ENCODE data around the gene CROCC2.

Gene CROCC2

DNA sequence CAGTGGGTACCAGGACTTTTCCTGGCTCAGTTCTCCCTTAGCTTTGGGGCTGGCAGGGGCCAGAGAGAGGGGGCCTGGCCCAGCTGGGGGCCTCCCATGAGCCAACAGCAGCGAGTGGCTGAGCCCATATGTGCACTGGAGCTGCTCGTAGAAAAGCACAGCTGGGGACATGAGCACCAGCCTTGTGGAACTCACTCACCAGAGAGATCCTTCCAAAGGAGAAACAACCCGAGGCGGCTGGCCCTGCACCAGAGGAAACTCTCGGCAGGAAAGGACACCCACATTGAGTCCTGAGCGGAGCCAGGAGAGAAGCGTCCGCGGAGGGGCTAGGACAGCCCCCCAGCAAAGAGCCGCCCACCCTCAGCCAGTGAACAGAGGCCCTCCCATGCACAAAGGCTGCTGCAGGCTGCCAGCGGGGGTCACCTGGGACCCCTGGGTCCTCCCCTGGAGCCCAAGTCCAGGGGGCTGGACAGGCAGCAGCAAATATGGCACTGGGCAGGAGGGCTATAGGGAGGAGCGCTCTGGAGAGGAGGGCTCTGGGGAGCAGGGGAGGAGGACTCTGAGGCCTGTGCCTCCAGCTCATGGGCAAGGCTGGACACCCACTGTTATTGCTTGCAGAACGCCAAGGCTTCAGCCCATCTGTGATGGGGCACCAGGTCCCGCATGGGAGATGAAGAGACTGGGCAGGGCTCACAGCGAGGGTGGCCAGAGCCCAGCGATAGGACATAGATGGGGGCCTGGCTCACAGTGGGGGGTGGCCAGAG, 50.2 kb downstream of the CROCC2 start:
- DNase-seq (ENCODE audit: low spot score), result no peak

DNA sequence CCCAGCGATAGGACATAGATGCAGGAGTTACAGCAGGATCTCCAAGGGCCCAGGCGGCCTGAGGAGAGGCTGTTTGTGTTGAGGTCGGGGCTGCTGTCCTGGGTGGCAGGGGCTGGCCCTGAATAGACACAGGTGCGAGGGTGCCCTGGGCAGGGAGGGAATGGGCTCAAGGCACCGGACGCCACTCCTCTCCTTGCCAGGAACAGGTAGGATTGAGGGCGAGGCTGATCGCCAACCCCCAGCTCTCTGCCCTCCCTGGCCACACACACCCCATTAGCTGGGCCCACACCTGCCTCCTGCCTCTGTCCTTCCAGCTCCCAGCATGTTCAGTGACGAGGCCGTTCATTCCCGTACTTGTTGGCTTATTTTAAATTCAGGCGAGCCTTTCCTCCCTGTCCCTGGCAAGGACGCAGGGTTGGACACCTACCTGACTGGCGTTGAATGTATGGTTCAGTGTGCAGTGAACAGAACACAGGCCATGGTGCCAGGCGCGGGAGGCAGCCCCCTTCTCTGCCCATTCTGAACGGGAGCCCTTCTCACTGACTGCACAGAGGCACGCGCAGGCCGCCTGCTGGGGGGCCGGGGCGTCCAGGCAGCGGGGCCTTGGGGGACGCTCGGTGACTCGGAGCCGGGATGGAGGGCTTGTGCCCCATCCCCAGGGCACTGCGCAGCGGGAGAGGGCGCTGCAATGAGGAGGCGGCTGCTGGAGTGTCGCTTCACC, 51.0 kb downstream of the CROCC2 start:
- no peak for DNase-seq (ENCODE audit: low spot score)

DNA sequence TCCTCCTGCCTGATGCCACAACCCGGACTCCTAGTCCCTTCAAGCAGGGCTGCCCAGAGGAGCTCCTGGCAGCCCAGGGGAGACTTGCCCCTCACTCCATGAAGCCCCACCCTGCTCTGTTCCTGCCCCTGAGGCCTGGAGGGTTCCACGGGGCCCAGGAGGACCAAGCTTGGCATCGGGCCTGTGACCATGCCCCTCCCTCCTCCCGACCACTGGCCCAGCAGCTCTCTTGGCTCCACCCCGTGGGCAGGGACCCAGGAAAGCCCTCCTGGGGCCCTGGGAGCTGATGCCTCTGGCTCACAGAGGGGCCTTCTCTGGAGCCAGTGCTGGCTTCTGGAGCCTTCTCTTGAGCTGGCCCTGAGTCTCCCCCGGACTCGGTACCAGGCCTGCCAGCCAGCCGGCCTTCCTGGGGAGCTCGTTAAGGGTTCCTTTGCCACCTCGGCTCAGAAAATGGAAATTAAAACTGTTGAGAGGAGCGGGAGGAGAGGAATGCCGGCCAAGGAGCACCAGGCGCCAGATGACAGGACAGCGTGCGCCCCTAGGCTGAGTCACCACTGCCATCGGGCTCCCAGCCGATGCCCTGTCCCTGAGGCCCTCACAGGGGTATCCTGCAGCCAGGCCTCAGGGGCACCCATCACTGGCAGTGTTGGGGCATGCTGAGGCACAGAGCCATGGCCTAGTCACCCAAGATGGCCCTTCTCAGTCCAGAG, 51.7 kb downstream of the CROCC2 start:
- DNase-seq (ENCODE audit: low spot score), result no peak

DNA sequence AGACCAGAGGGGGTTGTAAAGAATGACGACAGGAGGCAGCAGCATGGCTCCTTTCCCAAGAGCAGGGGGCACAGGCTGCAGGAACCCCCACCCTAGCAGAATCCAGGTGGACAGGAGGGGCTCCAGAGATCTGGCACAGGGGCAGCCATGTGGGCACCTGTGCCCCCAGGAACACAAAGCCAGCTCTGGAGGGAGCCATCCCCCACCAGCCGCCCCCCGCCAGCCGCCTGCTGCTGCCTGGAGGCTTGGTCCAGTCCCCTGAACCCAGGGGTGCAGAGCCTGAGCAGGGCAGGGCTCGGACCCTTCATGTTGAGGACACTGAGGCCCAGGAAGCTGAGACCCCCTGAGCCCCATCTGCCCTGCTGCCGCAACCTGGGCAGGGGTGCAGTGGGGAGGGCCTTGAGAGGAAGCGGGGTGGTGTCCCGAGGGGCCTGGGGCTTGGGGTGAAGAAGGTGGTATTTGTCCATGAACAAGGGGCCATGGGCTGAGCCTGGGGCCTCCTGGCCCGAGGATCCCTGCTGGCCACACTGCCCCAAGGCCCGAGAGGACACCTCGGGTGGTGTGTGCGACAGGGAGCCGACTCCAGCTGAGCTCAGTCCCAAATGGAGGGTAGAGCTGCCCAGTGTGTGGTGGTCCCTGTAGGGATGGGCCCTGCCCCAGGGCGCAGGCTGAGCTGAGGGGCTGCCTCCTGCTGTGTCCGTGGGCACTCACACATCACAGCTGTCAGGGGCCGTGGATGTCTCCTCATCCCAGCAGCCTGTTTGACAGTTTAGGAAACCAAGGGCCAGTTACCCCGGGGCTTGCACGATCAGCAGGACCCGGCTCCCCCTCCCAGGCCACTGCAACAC, 52.5 kb downstream of the CROCC2 start:
- DNase-seq (ENCODE audit: low spot score), result no peak

DNA sequence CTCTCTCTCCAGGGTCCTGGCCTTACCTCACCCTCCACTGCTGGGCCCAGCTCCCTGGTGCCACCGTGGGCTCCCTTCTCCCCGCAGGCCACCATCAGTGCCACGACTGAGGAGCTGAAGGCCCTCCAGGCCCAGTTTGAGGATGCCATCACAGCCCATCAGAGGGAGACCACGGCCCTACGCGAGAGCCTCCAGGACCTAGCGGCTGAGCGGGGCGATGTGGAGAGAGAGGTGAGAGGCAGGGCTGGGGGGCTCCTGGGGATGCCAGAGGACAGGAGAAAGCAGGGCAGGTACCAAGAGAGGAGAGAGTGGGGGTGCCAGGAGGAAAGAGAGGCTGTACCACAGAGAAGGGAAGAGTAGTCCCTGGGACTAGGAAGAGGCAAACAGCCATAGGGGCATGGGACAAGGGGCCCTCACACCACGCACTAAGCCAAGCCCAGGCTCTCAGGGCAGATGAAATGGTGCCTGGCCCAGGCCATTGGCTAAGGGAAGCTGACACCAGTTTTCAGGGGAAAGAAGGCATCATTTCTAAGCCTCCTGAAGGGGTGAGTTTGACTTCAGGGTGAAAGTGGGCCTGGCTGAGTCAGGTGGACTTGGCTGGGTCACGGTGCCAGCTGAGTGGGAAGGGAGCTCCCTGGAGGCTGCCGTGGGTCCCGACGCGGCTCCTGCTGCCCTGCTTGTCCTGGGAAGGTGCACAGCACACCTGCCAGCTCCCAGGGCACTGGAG, 53.2 kb downstream of the CROCC2 start:
- DNase-seq (ENCODE audit: low spot score), result no peak

DNA sequence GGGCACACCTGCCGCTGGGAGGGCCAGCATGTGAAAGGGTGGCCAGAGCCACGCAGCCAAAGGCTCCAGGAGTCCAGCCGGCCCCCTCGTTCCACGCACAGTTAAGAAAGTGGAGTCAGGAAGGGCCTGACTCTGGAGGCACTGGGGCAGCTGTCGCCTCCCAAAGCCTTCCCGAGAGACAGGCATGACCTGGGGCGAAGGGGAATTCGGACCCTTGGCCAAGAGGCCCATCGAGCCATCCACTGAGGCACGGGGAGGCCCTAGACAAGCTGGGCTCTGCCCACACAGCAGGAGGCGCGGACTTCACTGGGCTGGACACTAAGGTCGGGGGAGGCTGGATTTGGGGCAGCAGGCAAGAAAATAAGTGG, 53.8 kb downstream of the CROCC2 start:
- no peak for DNase-seq (ENCODE audit: low spot score)

DNA sequence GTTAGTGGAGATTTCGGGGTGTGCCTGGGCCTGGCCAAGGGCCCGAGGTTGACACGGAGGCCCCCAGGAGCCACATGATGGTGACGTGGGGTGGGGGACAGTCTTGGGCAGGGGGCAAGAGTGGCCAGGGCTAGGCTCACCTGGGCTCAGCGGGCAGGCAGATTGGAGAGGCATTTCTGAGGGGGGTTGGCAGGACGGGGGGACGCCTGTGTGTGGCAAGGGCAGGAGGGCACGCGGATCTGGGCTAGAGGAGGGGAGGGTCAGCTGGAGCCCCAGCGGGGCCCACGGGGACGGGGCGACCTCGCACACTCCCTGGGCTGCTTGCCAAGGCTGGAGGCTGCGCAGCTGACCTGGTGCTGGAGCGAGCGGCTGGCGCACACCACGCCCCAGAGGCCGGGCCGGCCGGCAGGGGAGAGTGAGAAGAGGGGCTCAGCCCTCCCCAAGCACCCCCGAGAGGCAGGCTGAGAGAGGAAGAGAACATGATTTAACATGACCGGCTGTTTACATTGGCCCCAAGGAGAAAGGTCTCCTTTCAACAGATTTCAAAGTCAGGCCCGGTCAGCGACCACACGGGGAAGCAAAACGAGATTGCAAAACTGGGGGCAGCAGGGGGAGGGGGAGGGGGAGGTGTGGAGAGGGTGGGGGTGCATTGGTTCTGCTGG, 54.3 kb downstream of the CROCC2 start:
- peak; percentile 75 for DNase-seq (ENCODE audit: low spot score)

DNA sequence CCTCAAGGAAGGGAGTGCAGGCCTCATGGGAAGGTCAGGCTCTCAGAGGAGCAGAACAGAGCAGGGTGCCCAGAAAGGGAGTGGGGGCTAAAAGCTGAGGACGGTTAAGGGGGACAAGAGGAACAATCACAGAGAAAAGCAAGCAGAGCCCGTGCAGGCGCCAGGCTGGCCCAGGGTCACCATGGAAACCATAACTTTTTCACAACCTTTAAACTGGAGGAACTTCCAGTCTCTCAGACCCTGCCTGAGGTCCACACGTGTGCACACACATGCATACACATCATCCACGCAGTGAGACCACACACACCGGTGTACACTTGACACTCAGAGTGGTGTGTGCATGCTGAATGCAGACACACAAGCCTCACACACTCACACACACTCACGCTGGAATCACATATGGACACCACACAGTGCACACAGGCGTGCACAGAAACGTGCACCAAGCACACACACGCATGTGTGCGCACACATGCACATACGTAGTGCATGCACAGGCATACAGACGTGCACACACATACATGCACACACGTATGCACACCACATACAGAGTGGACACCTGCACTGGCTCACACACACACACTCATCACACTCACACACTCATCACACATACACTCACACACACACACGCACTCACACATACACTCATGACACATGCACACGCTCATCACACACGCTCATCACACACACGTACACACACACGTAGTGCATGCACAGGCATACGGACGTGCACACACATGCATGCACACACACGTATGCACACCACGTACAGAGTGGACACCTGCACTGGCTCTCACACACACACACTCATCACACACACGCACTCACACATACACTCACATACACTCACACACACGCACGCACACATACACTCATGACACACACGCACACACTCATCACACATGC, 55.1 kb downstream of the CROCC2 start:
- DNase-seq (ENCODE audit: low spot score), result no peak

DNA sequence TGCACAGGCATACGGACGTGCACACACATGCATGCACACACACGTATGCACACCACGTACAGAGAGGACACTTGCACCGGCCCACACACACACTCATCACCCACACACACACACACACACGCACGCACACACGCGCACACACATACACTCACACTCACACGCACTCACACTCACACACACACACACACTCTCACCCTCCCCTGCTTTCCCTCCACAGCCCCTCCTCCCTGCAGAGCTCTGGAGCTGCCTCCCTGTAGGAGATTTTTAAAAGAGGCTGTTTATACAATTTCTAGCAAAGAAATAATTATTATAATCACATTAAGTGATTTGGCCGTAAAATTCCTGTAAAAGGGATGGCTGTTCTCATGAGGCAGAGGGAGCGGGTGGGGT, 55.8 kb downstream of the CROCC2 start:
- no peak for DNase-seq (ENCODE audit: low spot score)

DNA sequence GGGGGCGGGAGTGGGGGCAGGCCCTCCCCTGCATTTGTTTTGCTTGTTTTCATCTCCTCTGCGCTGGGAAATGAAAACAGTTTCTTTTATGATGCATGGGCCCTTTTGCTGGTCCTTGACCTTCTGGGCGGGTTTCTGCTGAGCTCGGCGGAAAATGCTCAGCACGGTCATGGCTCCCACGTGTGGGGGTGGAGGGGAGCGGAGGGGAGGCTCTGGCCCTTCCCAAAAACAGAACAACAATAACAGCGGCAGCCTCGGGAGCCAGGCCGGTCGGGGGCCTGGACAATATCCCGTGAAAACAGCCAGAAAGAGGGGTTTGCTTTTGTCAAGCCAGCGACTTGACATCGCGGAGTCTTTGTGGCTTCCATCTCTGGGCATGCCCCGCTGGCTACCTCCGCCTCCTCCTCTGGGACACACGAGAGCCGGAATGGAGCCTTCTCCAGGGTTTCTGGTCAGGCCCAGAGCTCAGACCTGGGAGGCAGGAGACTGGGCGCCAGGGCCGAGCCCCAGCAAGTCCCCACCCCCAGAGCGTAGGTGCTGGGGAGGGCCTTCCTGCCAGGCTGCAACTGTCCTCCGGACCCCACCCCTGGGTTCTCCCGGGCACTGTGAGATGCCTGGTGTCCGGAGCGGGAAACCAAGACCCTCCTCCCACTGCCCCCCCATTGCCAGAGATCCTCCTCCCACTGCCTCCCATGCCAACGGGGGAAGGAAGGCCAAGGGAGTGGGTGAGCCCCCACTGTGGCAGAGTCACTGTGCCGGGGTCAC, 56.3 kb downstream of the CROCC2 start:
- DNase-seq (ENCODE audit: low spot score), result no peak

DNA sequence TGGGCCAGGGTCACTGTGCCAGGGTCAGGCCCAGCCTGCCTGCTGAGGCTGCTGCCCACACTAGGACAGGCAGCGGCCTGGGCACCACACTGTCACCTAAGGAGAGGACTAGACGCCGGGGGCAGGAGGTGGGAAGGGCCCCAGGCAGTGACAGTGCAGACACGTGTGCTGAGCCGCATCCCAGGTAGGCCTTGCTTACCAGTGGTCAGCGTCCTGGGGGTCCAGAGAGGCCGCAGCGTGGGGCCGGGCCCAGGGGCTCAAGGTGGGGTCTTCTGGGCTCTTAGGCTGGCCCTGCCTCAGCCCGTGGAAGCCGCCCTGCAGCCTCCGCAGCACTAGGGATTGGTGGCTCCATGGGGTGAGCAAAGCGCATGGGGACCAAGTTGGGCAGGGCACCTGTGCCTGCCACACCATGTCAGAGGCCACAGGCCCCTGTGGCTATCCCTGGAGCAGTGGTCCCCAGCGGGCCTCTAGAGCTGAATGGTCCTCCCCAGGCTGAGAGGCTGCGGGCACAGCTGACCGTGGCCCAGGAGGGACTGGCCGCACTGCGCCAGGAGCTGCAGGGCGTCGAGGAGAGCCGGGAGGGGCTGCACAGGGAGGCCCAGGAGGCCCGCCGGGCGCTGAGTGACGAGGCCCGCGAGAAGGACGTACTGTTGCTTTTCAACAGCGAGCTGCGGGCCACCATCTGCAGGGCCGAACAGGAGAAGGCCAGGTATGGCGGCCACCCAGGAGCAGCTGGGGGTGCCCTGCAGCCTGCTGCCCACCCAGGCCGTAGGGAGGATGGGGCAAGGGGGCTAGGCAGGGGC, 57.1 kb downstream of the CROCC2 start:
- DNase-seq (ENCODE audit: low spot score), result no peak

DNA sequence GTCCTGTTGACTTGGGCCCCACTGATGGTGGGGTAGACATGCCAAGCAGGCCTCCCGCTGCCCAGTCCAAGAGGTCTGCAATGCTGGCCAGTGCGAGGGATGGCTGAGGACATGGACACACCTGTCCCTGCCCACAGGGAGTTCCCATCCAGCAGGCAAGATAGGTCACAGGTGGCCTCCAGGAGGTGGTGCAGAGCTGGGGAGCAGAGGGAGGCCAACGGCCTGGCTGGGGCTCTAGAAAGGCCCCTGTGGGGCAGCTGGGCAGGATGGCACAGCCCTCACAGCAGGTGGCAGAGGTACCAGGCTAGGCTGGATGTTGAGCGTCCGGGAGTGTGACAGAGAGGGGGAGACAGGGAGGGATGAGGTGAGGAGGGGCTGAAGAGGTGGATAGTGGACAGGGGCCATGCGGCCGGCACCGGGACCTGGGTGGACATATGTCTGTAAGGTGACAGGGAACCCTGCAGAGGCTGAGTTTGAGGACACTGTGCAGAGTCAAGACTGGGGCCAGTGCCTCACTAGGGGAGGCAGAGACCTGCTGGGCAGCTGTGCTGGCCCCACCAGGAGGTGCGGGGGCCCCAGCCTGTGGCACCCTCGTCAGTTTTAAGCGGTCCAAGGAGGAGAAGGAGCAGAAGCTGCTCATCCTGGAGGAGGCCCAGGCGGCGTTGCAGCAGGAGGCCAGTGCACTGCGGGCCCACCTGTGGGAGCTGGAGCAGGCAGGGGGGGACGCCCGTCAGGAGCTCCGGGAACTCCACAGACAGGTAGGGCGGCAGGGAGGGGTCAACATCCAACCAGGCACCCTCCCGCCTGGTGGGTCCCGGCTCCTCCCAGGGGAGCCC, 58.0 kb downstream of the CROCC2 start:
- no peak for DNase-seq (ENCODE audit: low spot score)

DNA sequence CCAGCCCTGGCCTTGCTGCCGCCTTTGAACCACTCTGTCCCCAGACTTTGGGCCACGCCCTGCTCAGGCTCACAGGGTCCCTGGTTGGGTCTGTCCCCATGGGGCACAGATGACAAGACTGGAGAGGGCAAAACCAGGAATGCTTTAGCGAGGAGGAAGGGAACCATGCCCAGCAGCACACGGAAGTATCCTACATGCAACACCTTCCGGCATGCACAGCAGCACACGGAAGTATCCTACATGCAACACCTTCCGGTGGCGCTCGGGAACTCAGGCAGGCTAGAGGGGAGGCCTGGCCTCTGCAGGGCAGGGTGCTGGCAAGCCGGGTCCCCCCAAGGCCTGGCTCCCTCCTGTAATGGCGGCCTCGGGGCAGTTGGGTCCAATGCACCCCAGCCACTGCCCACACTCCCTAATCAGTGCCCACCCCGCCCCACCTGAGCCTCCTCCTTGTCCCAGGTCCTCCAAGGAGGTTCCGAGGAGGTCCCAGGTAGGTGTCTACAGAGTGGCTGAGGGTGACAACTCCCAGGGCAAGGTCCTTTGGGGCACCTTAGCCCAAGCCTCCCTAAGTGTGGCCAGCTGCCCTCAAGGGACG, 58.7 kb downstream of the CROCC2 start:
- DNase-seq (ENCODE audit: low spot score), result no peak

DNA sequence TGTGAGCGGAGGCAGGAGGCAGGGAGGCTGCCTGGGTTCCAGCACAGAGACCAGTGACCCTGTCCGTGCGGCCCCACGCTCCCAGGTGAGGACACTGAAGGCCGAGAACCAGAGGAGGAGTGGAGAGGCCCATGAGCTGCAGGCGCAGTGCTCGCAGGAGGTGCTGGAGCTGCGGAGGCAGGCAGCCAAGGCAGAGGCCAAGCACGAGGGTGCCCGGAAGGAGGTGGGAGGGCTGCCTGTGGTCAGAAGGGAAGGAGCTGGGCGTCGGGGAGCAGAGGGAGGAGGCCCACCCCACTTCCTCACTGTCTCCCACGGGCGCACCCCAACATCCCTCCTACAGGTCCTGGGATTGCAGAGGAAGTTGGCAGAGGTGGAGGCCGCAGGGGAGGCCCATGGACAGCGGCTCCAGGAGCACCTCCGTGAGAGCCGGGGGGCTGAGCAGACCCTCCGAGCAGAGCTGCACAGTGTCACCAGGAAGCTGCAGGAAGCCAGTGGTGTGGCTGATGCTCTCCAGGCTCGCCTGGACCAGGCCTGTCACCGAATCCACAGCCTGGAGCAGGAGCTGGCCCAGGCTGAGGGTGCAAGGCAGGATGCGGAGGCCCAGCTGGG, 59.3 kb downstream of the CROCC2 start:
- DNase-seq (ENCODE audit: low spot score), result no peak

DNA sequence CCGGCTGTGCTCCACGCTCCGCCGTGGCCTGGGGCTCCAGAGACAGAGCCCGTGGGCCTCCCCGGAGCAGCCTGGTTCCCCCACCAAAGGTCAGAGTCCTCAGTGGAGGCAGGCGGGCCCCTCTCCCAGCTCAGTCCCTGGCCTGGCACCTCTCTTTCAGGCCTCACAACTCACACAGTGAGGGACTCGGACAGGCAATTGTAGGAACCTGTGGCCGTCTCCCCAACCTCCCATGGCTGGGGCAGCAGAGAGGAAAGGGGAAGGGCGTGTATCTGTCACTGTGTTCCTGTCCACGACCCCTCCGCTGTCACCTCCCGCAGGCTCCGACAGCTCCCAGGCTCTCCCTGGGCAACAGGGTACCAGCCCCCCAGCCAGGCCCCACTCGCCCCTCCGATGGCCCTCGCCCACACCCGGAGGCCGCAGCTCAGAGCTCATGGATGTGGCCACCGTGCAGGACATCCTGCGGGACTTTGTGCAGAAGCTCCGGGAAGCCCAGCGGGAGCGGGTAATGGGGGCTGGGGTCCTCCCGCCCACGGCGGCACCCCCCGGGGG, 59.8 kb downstream of the CROCC2 start:
- DNase-seq (ENCODE audit: low spot score), result no peak

DNA sequence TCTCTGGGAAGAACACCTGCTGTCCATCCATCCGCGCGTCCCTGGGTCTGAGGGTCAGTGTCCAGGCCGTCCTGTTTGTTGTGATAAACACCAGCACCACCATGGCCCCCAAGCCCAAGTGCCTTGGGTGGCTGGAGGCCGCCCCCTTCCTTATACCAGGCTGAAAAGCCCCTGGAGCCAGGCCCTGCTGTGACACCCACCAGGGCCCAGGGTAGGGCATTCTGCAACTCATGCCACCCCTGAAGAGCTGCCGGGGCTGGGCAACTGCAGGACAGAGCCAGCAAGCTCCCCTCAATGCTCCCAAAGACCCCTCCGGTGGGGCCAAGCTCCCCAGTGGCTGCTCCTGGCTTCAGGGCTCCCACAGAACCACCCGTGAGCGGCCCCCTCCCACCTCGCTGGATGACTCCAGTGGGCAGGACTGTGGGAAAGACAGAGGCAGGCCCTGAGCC, 60.3 kb downstream of the CROCC2 start:
- no peak for DNase-seq (ENCODE audit: low spot score)
